Germinal center (tissue), 1 donor: Measurements from ENCODE around the gene ZBTB7B.

Experiments used
- DNase-seq: peaks from one replicate; pipeline ENCODE4 v3.0.0; 2012; ENCODE audit warnings: mixed read lengths, low spot score

ZBTB7B gene

DNA sequence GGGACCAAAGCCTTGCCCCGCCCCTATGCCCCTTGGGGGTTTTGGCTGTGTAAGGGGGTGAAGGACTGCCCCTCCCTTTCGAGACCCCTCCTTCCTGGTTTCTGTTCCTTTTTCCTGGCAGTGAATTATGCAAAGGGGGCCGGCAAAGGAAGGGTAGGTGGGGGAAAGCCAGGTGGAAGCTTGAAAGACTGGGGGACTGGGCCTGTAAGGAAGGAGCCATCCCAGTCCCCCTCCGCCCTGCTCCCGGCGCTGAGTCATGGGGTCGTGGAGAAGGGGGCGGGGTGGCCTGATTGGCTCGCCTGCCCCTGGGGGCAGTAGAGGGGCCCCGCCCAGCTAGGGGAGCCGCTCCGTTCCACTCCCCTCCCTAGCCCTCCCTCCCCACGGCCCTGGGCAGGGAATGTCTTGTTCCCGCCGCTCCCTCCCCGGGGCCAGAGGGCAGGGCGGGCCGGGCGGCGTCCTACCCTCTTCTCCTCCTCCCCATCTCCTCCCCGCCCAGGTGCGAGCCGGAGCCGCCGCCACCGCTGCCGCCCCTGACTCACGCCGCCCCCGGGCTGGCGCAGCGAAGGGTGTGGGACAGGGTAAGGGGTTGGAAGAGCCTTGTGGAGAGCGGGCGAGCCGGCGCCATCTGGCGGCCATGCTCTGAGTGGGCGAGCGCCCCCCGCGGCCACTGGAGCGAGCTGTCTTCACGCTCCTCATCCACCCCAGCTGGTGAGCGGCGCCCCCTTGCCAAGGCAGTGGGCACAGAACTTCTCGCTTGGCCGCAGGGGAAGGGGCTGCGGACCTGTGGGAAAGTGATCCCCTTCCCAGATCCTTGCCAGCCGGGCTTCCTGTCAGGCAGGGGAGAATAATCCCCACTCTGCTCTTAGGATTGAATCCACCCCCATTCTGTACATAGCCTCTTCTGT is 14.7 kb downstream of the ZBTB7B start:
- DNase-seq, result peak; percentile 84

DNA sequence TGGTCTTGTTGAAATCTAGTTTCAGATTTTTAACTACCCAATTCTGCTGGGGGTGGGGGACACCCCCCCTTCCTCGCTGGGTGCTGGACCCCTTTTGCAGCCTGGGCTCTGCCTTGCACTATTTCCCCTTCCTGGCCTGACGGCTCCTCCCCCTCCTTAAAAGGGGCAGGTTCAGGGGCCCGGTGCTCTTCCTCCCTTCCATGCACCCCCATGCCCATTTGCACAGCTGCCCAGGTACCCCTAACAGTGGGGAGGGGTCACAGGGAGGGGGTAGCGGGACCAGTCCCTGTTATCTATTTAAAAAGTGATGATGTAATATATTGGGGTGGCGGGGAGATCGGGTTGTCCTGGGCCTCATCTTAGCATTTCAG is 15.3 kb downstream of the ZBTB7B start:
- no peak for DNase-seq

DNA sequence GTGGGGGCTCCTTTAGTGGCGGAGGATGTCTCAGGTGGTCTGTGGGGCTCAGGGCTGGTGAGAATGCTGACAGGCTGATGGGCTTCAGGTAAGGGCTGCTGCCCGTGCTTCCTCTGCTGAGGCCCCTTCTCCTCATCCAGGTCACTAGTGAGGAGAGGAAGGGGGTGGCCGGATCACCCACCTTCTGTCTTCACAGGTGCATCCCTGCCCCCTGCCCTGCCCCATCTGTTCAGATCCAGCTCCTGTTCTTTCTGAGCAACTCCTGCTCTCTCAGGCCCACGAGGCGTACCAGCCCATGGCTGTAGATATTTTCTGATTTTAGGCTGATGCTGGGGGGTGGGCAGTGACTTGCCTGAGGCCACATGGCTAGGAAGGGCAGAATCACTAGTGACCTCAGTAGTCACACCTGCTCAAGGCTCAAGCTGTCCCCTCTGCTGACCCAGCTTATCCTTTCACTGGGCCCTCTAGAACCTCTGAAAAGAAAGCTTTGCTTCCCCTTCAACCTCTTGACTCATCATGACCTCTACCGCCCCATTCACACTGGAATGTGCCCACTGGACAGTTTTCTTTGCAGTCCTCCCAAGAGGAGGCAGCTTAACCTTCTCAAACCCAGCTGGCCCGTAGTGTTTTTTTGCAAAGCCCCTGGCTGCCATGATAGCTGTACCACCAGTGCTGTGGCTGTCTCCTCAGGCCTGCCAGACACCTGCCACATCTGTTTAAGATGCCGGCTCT is 16.2 kb downstream of the ZBTB7B start:
- no peak for DNase-seq

DNA sequence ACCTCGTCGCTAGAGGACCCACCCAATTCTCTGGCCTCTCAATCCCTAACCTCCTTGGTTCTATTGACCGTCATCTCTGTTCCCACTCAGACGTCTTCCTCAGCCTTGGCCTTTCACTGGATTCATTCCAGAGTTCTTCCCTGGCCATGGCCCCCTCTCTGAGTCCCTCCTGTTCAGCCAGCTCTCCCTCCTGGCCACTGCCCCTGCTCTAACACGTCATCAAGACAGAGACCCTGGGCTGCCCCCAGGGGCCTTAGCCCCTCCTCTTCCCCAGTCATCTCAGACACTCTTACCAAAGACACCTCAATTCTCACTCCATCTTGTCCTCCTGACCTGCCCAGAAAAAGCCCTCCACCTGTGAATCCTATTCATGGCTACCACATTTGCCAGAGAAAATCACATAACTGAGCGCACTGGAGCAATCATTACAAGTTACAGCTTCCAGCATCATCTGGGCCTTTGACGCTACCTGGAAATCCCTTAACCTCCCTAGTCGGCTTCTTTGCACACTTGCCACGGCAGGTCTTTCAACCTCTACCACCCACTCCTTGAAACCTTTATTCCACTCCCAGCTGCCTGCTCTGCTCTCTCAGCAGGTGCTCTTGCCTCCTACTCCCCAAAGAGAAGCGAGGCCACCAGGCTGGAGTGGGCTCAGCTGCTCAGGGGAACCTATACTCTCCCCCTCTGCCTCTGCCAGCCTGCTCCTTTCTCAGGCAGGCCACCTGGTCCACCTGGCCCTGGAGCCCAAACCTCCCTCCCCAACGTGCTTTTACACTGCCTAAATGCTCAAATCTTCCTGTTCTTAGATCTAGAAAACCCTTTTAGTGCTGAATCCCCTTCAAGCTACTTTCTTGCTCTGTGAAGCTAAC is 17.0 kb downstream of the ZBTB7B start:
- DNase-seq, result no peak

DNA sequence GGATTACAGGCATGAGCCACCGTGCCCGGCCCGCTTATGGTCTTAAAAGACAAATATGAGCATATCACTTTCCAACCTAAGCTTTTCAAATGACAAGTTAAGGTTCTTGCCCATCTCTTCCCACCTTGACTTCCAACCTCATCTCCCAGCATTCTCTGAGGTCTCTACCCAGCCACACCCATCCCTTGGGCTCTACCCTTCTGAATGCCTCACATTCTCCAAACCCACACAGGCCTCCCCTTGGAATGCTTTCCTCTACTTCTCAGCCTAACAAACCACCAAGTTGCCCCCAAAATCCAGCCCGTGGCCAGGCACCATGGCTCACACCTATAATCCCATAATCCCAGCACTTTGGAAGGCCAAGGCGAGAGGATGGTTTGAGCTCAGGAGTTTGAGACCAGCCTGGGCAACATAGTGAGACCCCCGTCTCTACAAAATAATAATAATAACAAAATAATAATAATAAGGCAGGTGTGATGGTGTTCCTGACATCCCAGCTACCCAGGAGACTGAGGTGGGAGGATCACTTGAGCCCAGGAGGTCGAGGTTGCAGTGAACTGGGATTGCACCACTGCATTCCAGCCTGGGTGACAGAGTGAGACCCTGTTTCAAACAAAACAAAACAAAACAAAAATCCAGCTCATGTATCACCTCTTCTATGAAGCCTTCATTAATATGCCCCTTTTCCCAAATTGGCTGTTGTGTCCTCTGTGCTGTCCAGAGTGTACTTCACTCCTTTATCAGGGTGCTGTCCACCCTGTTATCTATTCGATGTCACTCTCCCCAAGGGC is 19.7 kb downstream of the ZBTB7B start:
- no peak for DNase-seq

DNA sequence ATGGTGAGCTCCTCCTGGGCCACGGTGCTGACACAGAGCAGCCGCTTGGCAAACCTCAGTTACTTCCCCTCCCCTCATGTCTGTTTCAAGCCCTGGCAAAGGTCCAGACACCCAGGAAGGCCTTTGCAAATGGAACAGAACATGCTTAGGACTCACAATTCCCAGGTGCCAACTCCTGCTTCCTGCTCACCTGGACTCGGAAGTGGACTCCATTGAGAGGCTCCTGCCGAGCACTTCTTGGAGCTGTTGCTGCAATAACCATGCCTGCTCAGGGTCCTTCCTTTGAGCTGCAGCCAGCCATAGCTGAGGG is 20.3 kb downstream of the ZBTB7B start:
- DNase-seq, result no peak

DNA sequence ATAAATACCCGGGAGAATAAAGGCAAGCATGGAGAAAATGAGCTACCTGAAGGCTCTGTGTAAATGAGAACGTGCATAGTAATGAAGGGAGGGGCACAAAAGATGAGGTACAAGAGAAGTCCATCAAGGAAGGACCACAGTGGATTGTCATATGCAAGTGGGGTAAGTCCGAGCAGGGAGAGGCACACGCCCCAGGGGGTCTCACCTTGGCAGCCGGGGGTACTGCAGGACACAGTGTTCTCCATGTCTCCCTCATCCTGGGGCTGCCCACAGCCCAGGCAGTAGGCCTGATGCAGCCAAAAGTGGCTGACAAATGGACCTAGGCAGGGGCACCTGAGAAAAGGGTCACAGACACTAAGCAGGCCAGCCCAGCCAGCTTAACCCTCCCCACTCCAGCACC is 21.0 kb downstream of the ZBTB7B start:
- DNase-seq, result no peak

DNA sequence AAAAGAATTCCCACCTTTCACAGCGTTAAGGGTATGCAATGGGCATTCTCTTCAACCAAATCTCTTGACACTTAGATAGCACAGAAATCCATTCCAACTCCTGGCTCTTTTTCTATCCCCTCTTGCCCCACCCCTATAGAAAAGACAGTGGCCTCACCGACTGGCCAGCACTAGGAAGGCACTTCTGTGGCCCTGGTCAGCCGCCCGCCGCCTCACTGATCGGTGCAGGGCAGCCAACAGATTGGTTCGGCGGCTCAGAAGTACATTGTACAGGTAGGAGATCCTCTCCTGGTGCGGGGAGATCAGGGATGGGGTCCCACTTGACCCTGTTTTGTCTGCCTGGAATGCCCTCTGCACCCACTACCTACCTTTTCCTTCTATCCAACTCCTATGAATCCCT is 21.7 kb downstream of the ZBTB7B start:
- DNase-seq, result no peak

DNA sequence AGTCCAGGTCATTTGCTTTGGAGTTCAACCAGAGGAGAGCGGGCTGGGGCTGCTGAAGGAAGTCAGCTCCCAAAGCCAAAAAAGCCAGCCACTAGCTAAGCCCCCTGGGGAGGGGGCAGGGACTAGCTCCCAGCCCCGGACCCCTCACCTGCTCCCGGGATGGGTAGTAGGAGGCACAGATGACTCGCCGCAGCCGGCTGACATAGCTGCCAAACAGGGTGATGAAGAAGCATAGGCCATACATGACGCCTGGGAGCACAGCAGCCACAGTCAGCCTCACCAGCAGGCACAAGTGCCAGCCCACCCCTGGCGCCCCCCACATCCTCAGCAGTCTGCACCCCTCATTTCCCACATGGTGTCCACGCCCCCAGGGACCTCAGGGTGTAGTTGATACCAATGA is 23.6 kb downstream of the ZBTB7B start:
- no peak for DNase-seq

DNA sequence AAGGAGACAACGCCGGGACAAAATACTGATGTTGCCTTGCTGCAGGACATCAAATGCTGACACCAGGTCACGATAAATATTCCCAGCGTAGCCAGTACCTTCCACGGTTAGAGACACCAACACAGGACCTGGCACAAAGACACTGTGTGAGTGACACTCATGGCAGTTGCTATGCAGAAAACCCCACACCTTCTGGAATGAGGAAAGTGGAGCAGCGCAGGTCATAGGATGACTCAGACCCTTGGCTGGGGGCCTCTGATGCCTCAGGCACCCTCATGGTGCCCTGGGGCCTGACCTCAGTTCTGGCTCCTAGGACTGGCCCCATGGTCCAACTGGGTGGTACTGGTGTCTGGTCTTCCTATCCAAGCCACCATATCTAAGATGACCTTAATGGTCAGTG is 24.0 kb downstream of the ZBTB7B start:
- DNase-seq, result no peak

DNA sequence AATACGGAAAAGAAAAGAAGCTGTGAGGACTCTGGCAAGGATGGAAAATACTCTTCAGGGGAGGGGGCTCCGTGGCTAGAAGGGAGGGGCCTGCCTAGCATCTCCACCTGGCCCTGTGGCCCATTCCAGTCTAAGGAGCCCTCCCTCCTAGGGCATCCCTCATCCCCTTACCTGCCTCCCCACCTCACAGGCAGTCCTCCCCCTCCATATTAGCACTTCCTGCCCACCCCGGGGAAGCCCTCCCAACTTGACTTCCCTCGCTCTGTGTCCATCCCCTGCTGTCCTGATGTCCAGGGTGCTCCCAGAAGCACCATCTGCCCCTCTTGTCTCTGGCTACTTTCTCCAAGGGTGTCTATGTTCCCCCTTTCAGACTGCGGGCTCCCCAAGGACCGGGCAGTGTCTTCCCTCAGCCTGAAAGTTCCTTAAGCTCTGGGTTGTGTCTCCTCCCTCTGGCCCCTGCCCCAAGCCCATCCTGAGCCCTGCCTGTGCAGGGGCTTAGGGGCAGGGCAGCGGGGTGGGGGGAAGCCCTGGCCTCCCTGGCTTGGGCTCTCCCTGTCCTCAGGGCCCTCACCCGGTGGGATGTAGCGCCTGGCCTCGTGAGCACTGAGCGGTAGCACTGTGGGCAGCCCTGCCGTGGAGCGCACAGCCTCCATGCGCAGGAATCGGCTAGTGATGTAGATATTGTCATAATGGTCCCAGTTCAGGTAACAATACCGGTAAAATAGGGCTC is 27.1 kb downstream of the ZBTB7B start:
- DNase-seq, result no peak

DNA sequence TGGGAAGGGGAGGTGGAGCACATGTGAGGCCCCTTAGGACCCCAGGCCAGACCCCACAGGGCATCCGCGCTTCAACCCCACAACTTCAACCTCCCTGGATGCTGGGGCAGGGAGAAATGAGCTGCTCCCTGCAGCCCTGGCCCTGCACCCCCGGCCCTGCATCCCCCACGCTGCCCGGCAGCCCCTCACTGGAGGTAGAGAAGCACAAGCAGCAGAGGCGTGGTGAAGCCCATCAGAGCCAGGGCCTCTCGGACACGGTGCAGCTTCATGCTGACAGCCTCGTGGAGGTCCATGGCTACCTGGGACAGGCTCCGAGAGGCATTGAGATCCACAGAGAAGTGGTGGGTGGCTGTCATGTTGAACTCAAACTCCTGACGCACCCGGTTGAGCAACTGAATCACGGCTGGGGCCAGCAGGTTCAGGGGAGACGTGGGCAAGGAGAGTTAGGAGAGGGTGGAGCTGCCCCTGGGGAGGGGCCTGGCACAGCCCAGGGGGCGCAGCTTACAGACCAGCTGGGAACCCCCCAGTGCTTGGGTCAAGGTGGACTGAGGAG is 27.7 kb downstream of the ZBTB7B start:
- no peak for DNase-seq

DNA sequence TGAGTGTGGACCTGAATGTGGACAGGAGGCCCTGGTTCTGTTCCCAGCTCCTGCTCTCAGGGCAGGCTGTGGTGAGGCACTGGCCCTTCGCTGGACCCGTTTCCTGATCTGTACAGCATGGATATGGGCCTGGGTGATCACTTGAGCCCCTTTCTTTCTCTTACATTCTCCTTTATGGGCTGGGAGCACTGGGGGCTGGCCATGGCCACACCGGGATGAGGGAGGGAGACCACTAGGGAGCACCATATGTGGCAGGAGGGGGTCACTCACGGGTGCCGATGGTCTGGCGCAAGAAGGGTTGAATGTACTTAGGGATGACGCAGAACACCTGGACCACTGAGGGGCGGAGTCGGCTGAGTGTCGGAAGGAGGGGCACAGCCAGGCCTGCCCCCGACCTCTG is 28.3 kb downstream of the ZBTB7B start:
- no peak for DNase-seq

DNA sequence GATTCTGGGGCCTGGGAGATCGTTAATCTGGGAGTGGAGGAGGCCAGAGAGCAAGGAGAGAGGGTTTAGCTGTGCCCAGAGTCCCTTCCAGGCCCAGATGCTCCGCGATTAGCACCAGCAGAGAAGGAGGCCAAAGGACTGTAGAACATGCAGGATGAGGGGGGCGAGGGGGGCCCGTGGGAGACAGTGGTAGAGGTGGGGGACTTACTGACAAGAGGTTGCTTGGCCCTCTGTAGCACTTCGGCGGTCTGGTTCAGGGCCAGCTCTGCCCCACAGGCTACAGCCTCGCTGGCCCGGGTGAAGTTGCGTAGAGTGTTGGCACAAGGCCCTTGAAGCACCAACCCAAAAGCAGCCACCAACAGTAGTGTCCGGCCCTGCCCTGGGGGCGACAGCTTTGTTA is 30.3 kb downstream of the ZBTB7B start:
- no peak for DNase-seq

DNA sequence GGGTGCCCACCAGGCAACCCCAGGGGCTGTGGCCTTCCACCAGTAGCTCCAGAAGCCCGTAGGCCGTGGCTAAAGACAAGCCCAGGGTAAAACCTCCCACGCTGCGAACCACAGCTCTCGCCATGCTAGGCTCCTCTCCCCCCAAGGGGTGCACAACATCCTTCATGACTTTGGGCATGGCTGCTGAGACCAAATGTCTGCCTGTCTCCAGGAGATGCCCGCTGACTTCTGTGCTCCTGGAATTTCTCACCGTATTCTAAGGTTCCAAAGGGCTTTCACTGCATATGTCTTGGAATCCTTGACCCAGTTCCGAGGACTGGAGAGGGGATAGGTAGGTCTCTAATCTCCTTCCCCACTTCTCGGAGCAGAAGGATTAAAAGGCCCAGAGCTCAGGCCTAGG is 30.9 kb downstream of the ZBTB7B start, which contains the start of the genes DCST1 and DCST2:
Gene DCST1 (plus strand): TSS at position 301 of the 400 bp plus-strand sequence. CDS start 213 bp downstream, outside the sequence.
Gene DCST2 (minus strand): TSS at position 258 of the 400 bp plus-strand sequence. CDS start 80 bp downstream, at position 178.
- no peak for DNase-seq

DNA sequence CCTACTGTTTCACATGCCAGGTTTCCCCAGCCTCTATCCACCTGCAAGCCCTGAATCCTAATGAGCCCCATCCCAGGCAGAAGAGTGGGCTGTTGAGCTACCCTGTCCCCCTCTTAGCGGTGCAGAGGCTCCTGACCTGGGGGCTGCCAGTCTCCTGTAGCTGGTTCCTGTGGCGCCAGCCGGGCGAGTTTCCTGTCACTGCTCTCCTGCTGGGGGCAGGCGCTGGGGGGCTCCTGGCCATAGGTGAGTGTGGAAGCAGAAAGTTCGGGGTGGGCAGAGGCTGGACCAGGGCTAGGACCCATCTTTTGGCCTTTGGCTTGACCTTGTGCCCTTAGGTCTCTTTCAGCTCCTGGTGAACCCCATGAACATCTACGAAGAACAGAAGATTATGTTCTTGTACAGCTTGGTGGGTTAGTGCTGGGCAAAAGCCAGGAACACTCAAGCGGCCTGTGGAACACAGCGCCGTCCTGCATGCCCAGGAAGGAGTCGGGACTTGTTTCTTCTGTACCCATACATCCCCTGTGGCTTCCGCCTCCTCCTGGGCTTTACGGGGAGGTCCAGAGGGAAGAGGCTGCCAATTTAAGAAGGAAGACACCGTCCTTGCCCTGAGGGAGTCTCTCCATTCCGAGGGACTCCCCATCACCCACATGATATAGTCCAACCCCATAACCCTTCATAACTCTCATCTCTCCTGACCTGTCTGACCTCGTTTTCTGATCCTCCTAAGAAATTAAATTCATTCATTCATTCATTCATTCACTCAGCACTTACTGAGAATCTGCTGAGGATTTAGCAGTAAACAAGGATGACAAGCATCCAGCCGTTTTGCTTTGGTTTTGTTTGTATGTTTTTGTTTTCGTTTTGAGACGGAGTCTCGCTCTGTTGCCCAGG is 32.0 kb downstream of the ZBTB7B start:
- no peak for DNase-seq

DNA sequence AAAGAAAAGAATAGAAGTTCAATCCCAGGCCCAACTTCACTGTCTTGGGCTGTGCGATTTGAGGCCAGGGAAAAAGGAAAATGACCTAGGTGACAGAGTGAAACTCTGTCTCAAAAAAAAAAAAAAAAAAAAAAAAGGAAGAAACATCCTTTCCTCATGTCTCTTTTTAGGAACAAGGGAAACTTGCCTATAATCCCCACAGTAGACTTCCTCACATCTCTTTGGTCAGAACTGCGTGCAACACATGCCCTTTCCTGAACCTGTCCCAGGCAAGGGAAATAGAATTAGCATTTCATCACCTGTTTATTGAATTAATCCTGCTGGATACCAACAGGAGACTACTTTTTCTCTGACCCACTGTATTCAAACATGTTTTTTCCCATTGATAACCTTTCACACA is 33.3 kb downstream of the ZBTB7B start:
- DNase-seq, result no peak

DNA sequence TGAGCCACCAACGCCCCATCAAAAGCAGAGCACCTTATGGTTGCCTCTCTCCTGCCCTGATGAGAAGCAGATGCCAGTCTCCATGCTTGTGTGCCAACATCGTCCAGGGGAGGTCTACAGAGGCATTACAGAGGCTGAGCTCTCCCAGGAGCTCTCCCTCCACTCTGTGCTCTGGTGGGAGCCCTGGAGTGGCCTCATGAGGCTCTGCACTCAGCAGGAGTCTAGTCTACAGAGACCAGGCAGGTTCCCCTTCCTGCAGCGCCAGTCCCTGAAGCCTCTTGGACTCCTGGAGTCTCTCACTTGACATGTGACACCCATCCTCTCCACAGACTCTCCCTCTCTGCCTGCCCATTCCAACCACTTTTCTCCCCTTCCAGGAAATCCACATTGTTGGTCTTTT is 34.4 kb downstream of the ZBTB7B start:
- no peak for DNase-seq

DNA sequence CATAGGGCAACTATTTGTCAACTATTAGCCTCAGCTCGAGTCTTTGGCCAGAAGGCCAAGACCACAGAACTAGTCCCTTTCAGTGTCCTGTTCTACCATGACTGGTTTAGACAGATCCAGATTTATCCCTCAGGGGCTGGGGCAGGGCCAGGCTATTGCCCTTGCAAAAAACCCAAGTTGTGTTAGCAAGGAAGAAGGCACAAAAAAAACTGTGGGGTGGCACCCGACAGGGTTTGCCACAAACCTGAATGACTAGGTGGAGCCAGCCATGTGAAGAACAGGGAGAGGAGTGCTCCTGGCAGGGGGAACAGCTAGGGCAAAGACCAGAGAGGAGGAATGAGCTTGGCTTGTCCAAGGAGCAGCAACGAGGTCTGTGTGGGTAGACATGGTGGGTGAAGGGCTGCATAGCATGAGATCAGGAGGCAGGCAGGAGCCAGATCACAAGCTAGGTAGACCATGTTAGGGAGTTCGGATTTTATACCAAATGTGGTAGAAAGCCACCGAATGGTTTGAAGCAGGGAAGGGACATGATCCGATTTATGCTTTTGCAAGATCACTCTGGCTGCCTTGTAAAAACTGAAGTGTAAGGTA is 35.3 kb downstream of the ZBTB7B start:
- DNase-seq, result no peak
